GM18520 (cell line): ENCODE data around the gene HMSD.

Experiments
- ATAC-seq: cut with Tn5 transposase; IDR thresholded peaks from one replicate; pipeline ENCODE4 v1.9.1; 2021; ENCODE audit not compliant: unreplicated experiment

HMSD gene

DNA sequence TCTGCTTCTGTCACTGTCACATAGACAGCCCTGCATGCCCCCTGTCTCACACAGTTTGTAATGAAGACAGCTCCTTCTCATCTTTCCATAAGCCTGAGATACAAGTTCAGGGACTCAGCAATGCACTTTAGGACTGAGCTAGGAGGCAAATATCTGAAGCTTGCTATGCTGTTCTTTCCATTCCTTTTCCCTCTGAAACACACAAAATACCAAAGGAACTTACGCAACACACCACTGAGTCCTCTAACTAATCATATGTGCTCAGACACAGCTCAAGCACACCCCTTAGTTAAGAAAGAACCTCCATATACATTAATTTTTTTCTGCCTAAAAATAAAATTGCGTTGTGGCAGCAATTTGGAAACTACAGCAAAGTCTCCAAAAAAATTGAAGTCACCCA, 38.6 kb downstream of the HMSD start:
- ATAC-seq, result no peak

DNA sequence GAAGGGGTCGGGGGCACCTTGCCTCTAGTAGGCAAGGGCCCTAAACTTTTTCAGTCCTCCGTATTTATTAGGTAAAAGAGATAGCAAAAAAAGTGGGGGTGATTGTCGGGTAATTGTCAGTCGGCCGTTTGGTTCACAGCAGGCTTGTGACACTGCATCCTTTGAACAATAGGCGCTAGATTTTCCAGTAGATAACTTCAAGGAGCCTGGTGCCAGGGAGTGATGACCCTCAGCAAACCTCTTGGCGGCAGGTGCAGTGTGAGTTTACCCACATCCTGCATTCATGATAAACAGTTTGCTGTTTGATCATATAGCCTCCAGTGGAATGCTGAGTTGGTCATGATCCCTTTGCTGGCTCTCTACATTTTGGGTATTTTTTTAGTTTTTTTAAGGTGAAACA, 43.6 kb downstream of the HMSD start:
- no peak for ATAC-seq

DNA sequence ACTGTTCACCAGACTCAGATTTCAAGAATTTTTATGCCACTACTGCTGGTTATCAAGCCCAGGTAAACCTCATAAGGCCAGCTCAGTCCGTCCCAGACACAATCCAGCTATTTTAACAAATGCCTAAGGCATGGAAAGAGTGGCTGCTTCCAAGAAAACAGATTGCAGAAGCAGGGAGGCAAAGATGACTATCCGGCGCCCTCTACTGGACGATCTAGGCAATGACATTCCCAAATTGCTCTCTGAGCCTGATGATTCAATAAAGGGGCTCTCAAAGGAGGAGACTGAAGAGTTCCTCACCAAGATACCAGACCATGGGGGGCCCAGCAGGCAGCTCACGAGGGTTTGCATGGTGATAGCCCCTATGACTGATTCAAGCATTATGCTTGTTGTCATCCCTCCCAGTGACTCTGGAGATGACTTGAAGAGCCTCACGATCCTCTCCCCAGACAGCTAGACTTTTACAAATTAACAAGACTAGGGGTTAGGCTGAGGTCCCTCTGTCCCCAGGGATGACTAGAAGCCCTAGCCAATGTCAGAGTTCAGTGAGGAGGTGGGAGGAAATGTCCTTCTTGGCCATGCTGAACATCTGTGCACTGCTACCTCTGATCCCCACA, 45.8 kb downstream of the HMSD start:
- no peak for ATAC-seq

DNA sequence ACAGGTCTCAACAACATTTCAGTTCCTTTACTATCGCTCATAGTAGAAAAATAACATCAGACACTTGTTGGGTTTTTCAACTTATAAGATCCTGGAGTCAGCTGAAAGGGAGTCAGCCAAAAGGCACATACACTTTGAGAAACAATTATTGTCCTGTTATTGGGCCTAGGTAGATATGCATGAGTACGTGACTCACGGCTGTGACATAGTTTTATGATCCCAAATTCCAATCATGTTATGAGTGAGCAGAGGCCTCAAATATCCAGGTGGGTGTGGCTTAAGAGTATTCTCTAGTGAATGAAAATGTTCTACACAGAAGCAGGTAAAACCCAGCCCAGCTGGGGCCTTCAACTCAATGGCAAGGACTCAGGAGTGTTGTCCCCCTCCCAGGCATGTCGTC, 47.9 kb downstream of the HMSD start:
- no peak for ATAC-seq

DNA sequence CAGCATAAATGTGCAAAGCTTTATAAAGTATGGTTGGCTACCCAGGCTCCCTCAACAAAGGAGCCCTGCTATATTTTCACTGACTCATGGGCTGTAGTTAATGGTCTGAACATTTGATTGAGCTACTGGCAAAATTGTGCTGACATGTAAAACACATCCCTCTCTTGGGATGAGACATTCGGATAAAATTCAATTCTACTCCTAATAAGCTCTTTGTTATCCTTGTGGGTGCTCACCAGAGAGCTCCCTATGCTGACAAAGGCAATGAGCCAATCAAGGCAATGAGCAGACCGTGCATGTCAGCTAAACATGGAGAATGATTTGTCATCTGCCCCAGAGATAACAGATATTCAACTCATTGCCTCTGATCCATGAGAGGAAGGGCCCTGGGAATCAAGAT, 48.5 kb downstream of the HMSD start:
- no peak for ATAC-seq

DNA sequence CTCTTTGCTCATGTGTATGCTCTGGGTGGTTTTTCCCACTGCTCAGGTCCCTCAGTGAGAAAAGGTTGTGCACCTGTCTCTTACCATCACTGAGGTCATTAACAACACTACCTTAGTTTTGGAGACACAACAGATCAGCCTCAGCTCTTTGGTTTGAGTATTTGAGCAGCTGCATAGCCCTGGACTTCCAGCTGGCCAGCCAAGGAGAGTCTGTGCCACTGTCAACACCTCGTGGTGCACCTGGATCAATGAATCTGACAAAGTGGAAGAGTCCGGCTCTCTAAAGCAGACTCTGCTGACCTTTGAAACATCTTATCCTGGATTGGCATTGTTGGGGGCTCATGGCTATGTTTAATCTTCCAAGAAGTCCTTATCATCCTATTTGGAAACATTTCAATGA, 50.8 kb downstream of the HMSD start:
- no peak for ATAC-seq

DNA sequence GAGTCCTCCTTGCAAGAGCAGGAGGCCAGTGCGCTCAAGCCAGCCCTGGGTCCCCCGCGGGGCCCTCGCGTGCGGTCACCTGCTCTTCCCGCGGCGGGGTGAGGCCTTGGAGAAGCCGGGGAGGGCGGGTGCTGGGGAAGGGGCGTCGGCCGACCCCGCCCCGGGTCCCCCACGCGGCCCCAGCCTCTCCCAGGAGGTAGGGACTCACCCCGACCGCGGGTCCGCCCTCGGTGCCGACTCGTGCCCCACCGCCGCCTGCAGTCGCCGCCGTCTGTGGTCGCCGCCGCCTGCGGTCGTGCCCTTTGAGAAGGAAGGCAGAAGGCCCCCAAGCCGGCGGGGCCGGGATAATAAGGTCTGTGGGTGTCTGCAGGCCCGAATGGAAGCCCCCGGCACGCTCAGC, 53.5 kb downstream of the HMSD start:
- no peak for ATAC-seq

DNA sequence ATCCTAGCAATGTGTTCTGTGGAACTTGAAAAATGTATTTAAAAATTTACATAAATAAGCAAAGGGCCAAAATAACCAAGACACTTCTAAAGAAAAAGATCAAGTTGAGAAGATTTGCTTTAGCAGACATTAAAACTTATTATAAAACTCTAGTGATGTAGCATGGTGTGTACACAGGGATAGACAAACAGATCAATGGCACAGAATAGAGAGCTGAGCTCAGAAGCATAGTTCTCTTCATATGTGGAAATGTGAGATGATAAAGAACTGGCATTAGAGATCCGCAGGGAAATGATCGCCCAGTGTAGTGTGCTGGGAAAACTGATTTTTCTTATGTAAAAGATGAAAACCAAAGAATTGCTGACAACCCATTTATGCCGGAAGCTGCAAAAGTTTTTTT, 60.2 kb downstream of the HMSD start:
- ATAC-seq, result no peak
